ENCODE measurements around the gene ABHD5.
A peak's percentile ranks its signal among the peaks of the same experiment; 100 is the strongest.
"Not testable (repeated sequence)": the region's sequence is repeated elsewhere in the genome, so short reads cannot be mapped to it uniquely, and the experiment has no call there.

ABHD5 gene

GRCh38 chr3:43690400-43691119 is at the start of gene ABHD5:
Gene ABHD5 (plus strand): TSS chr3:43690938. CDS start chr3:43690993, 55 bp downstream.
- peak within 1 kb of the TSS; percentile 84 for H3K4me3 Mint-ChIP-seq
- DNase-seq, result peak; percentile 95
- no peaks in the 10 kb centered on the region for H3K9me3 Mint-ChIP-seq
- peaks cover 20% of the 10 kb centered on the region for H3K27me3 Mint-ChIP-seq
- H3K27ac Mint-ChIP-seq, result peak within 1 kb of the TSS; percentile 90
- CTCF ChIA-PET, result interaction anchor here (0.6 to 1.3 kb wide), 5 partner anchors 12 to 159 kb away, joined by 3 to 4 read pairs (median 3); no protein-coding TSS in a partner anchor
- H3K36me3 Mint-ChIP-seq, result peaks cover 5% of the 10 kb centered on the region
- H3K4me1 Mint-ChIP-seq, result peaks cover 37% of the 10 kb centered on the region

- Mint-ChIP-seq H3K4me3 (no peak overlapping the region), H3K9me3 (no peaks in the 10 kb centered on the region), H3K27me3 (peaks cover 27% of the 10 kb centered on the region), H3K36me3 (no peaks in the 10 kb centered on the region), H3K27ac (no peak overlapping the region), H3K4me1 (peaks cover 9% of the 10 kb centered on the region)
- no peak for DNase-seq
- CTCF ChIA-PET, result interaction anchor here (0.6 kb wide), 1 partner anchor 97 kb away, joined by 3 read pairs; no protein-coding TSS in a partner anchor
Measured at GRCh38 chr3:43641306-43642114, 49.2 kb upstream of the ABHD5 start.

GRCh38 chr3:43644443-43644842 is 46.3 kb upstream of the ABHD5 start:
- Mint-ChIP-seq H3K4me1 (no peaks in the 10 kb centered on the region), H3K4me3 (no peak overlapping the region), H3K9me3 (no peaks in the 10 kb centered on the region), H3K27ac (no peak overlapping the region), H3K36me3 (no peaks in the 10 kb centered on the region), H3K27me3 (peaks cover 20% of the 10 kb centered on the region)
- DNase-seq, result no peak
- CTCF ChIA-PET, result no interaction called here

- no peaks in the 10 kb centered on the region for H3K4me1 Mint-ChIP-seq
- H3K36me3 Mint-ChIP-seq, result no peaks in the 10 kb centered on the region
- no peak overlapping the region for H3K4me3 Mint-ChIP-seq
- no peak for DNase-seq
- no peak overlapping the region for H3K27ac Mint-ChIP-seq
- CTCF ChIA-PET, result no interaction called here
- H3K9me3 Mint-ChIP-seq, result no peaks in the 10 kb centered on the region
- H3K27me3 Mint-ChIP-seq, result peaks cover 18% of the 10 kb centered on the region
Measured at GRCh38 chr3:43647331-43648166, 43.2 kb upstream of the ABHD5 start.

- CTCF ChIA-PET, result no interaction called here
- no peak overlapping the region for H3K4me3 Mint-ChIP-seq
Measured at GRCh38 chr3:43648957-43649356, 41.8 kb upstream of the ABHD5 start.

GRCh38 chr3:43649365-43649968 is 41.3 kb upstream of the ABHD5 start:
- no peak overlapping the region for H3K4me3 Mint-ChIP-seq
- no peaks in the 10 kb centered on the region for H3K4me1 Mint-ChIP-seq
- no peak for DNase-seq
- H3K27ac Mint-ChIP-seq, result no peak overlapping the region
- H3K36me3 Mint-ChIP-seq, result no peaks in the 10 kb centered on the region
- CTCF ChIA-PET, result interaction anchor here (1.0 kb wide), 1 partner anchor 9 kb away, joined by 3 read pairs; no protein-coding TSS in a partner anchor
- H3K27me3 Mint-ChIP-seq, result peaks cover 21% of the 10 kb centered on the region
- H3K9me3 Mint-ChIP-seq, result no peaks in the 10 kb centered on the region

More at GRCh38 chr3:43648957-43649356, 41.8 kb upstream of the ABHD5 start:
- Mint-ChIP-seq H3K27ac (no peak overlapping the region), H3K36me3 (no peaks in the 10 kb centered on the region), H3K4me1 (no peaks in the 10 kb centered on the region), H3K9me3 (no peaks in the 10 kb centered on the region), H3K27me3 (peaks cover 22% of the 10 kb centered on the region)
- no peak for DNase-seq

- H3K9me3 Mint-ChIP-seq, result no peaks in the 10 kb centered on the region
- CTCF ChIA-PET, result interaction anchor here (1.0 kb wide), 1 partner anchor 8 kb away, joined by 3 read pairs; no protein-coding TSS in a partner anchor
- H3K27me3 Mint-ChIP-seq, result peaks cover 18% of the 10 kb centered on the region
- H3K4me3 Mint-ChIP-seq, result no peak overlapping the region
- no peaks in the 10 kb centered on the region for H3K36me3 Mint-ChIP-seq
- no peak overlapping the region for H3K27ac Mint-ChIP-seq
- H3K4me1 Mint-ChIP-seq, result no peaks in the 10 kb centered on the region
- no peak for DNase-seq
Measured at GRCh38 chr3:43650345-43650744, 40.4 kb upstream of the ABHD5 start.

- H3K4me3 Mint-ChIP-seq, H3K4me1 Mint-ChIP-seq, H3K27ac Mint-ChIP-seq, H3K9me3 Mint-ChIP-seq, DNase-seq, CTCF ChIA-PET, H3K36me3 Mint-ChIP-seq: not testable (repeated sequence)
- H3K27me3 Mint-ChIP-seq, result peaks cover 11% of the 10 kb centered on the region
Measured at GRCh38 chr3:43656390-43656789, 34.3 kb upstream of the ABHD5 start.

GRCh38 chr3:43659250-43659880 is 31.4 kb upstream of the ABHD5 start:
- H3K4me1 Mint-ChIP-seq, result no peaks in the 10 kb centered on the region
- CTCF ChIA-PET, result no interaction called here
- DNase-seq, result no peak
- H3K36me3 Mint-ChIP-seq, result peaks cover 2% of the 10 kb centered on the region
- peaks cover 4% of the 10 kb centered on the region for H3K9me3 Mint-ChIP-seq
- H3K27me3 Mint-ChIP-seq, result peaks cover 13% of the 10 kb centered on the region
- H3K4me3 Mint-ChIP-seq, result no peak overlapping the region
- no peak overlapping the region for H3K27ac Mint-ChIP-seq

- H3K36me3 Mint-ChIP-seq, H3K27ac Mint-ChIP-seq, DNase-seq, H3K4me3 Mint-ChIP-seq, H3K4me1 Mint-ChIP-seq, CTCF ChIA-PET, H3K9me3 Mint-ChIP-seq: not testable (repeated sequence)
- H3K27me3 Mint-ChIP-seq, result peaks cover 13% of the 10 kb centered on the region
Measured at GRCh38 chr3:43661376-43661775, 29.4 kb upstream of the ABHD5 start.

- DNase-seq, H3K4me1 Mint-ChIP-seq, CTCF ChIA-PET, H3K27ac Mint-ChIP-seq, H3K36me3 Mint-ChIP-seq, H3K4me3 Mint-ChIP-seq, H3K9me3 Mint-ChIP-seq: not testable (repeated sequence)
- H3K27me3 Mint-ChIP-seq, result peaks cover 22% of the 10 kb centered on the region
Measured at GRCh38 chr3:43665011-43665410, 25.7 kb upstream of the ABHD5 start.

- Mint-ChIP-seq H3K4me3 (no peak overlapping the region), H3K27me3 (peaks cover 8% of the 10 kb centered on the region), H3K27ac (no peak overlapping the region), H3K4me1 (no peaks in the 10 kb centered on the region), H3K36me3 (no peaks in the 10 kb centered on the region), H3K9me3 (no peaks in the 10 kb centered on the region)
- no peak for DNase-seq
- CTCF ChIA-PET, result interaction anchor here (0.7 kb wide), 1 partner anchor 111 kb away, joined by 3 read pairs; no protein-coding TSS in a partner anchor
Measured at GRCh38 chr3:43670635-43671522, 19.9 kb upstream of the ABHD5 start.
